HG03521 (cell line): ENCODE results near the gene SEC14L1.
A peak's percentile ranks its signal among the peaks of the same experiment; 100 is the strongest.
"Not testable (repeated sequence)": the region's sequence is repeated elsewhere in the genome, so short reads cannot be mapped to it uniquely, and the experiment has no call there.

ENCODE experiments used
- ATAC-seq: cut with Tn5 transposase; IDR thresholded peaks from one replicate; pipeline ENCODE4 v1.9.1; 2021; ENCODE audit warnings: mild to moderate bottlenecking, moderate library complexity; ENCODE audit not compliant: unreplicated experiment

The SEC14L1 gene

GRCh38 chr17:77140166-77140877, 447 bp upstream of the SEC14L1 start:
- ATAC-seq, result peak; percentile 79

- no peak for ATAC-seq
These were observed 1.2 kb downstream of the SEC14L1 start for GRCh38 chr17:77141846-77142449.

- no peak for ATAC-seq
These were observed 1.9 kb downstream of the SEC14L1 start for GRCh38 chr17:77142689-77143088.

- no peak for ATAC-seq
These were observed 2.5 kb downstream of the SEC14L1 start for GRCh38 chr17:77143306-77143705.

GRCh38 chr17:77144227-77144626, 3.5 kb downstream of the SEC14L1 start:
- no peak for ATAC-seq

- no peak for ATAC-seq
These were observed 4.4 kb downstream of the SEC14L1 start for GRCh38 chr17:77145224-77145611.

- no peak for ATAC-seq
These were observed 5.0 kb downstream of the SEC14L1 start for GRCh38 chr17:77145612-77146245.

- ATAC-seq, result no peak
These were observed 5.5 kb downstream of the SEC14L1 start for GRCh38 chr17:77146246-77146632.

- ATAC-seq, result no peak
These were observed 6.1 kb downstream of the SEC14L1 start for GRCh38 chr17:77146882-77147281.

- no peak for ATAC-seq
These were observed 6.6 kb downstream of the SEC14L1 start for GRCh38 chr17:77147357-77147801.

GRCh38 chr17:77148077-77148939, 7.5 kb downstream of the SEC14L1 start:
- no peak for ATAC-seq

- ATAC-seq, result no peak
These were observed 8.3 kb downstream of the SEC14L1 start for GRCh38 chr17:77148940-77149510.

GRCh38 chr17:77150196-77150595, 9.4 kb downstream of the SEC14L1 start:
- no peak for ATAC-seq

GRCh38 chr17:77151186-77151585, 10.4 kb downstream of the SEC14L1 start:
- no peak for ATAC-seq

GRCh38 chr17:77152056-77152455, 11.3 kb downstream of the SEC14L1 start:
- not testable (repeated sequence) for ATAC-seq

- ATAC-seq, result no peak
These were observed 12.7 kb downstream of the SEC14L1 start for GRCh38 chr17:77153472-77153871.

- no peak for ATAC-seq
These were observed 13.3 kb downstream of the SEC14L1 start for GRCh38 chr17:77153999-77154586.

GRCh38 chr17:77155125-77155524, 14.4 kb downstream of the SEC14L1 start:
- no peak for ATAC-seq

GRCh38 chr17:77157766-77158165, 17.0 kb downstream of the SEC14L1 start:
- not testable (repeated sequence) for ATAC-seq

- ATAC-seq, result no peak
These were observed 19.5 kb downstream of the SEC14L1 start for GRCh38 chr17:77160091-77160874.
